GM18526 (cell line): ENCODE measurements around the gene RPP38.

Experiments
- POLR2A ChIP-seq: IDR thresholded peaks from 3 replicates; pipeline ENCODE4 v1.6.1; 2011; ENCODE audit not compliant: insufficient read length; ENCODE audit errors: extremely low read depth

The RPP38 gene

DNA sequence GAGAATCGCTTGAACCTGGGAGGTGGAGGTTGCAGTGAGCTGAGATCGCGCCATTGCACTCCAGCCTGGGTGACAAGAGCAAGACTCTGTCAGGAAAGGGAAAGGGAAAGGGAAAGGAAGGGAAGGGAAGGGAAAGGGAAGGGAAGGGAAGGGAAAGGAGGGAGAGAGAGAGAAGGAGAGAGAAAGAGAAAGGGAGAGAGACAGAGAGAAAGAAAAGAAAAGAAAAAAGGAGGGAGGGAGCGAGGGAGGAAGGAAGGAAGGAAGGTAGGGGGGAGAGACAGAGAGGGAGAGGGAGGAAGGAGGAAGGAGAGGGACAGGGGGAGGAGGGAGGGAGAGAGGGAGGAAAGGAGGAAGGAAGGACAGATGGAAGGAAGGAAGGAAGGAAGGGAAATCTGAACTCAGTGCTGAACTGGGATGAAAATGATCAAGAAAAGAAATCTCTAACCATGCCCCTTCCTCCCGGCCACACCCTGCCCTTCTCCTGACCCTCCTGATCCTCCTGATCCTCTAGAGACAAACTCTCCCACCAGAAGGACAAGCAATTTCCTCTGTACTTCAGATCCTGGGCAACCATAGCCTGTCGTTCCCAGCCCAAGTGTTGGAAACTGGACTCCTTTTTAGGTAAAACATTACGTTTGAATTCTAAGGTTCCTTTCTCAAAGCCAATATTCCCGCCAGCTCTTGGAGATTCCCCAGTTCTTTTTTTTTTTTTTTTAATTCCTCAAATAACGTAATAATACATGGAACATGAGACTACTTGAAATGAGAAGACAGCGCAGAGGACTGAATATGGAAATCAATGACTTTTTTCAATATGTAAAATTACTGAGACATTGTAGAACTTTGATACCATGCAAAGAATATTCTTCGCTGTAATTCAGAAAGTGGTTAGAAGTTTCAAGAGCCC lies 39.2 kb downstream of the RPP38 start:
- no peak for TF ChIP-seq POLR2A

DNA sequence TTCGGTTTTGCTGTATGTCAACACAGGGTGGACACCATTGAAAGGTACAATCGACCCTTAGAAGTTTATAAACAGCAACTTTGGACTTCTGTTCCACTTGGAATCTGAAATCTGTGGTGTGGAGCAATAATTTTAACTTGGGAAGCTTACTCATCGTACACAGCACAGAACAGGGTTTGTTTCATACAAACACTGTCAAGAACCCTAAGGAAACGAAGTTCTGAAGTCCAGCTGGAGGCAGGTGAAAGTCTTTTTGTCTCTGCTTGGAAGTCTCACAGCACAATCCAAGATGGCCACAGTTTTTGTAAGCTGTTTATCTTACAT lies 39.8 kb downstream of the RPP38 start:
- no peak for TF ChIP-seq POLR2A

DNA sequence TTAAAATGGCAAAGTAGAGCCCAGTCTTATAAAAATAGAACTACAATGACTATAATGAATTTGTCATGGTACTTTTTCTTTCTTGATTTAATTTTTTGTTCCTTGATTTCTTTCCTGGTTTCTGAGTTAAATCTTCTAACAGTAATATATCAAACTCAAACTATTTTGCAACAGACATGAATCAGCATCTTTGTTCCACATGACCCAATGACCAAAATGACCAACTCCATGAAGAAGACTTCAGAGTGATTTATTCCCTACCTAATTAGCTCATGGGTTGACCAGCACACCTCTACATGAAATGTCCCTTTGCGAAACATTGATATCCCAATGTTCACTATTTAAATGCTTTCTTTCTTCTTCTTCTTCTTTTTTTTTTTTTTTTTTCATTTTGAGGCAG lies 40.5 kb downstream of the RPP38 start:
- no peak for TF ChIP-seq POLR2A

DNA sequence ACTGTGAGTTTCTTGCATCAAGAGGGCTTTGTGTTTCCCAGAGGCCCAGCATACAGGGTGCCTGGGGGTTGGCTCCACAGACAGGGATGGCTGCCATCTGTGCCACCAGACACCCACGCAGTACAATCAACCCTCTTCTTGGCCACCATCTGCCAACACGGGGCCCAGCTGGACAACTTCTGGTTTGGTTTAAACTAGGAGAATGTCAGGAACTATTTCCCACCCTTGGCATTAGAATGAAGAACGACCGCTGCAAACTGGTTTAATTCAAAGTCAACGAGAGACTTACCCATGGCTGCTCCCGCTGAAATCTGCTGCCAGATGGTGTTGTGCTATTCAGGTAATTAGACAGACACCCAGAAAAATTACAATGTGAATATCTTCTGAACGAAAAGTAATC lies 43.5 kb downstream of the RPP38 start:
- no peak for TF ChIP-seq POLR2A

DNA sequence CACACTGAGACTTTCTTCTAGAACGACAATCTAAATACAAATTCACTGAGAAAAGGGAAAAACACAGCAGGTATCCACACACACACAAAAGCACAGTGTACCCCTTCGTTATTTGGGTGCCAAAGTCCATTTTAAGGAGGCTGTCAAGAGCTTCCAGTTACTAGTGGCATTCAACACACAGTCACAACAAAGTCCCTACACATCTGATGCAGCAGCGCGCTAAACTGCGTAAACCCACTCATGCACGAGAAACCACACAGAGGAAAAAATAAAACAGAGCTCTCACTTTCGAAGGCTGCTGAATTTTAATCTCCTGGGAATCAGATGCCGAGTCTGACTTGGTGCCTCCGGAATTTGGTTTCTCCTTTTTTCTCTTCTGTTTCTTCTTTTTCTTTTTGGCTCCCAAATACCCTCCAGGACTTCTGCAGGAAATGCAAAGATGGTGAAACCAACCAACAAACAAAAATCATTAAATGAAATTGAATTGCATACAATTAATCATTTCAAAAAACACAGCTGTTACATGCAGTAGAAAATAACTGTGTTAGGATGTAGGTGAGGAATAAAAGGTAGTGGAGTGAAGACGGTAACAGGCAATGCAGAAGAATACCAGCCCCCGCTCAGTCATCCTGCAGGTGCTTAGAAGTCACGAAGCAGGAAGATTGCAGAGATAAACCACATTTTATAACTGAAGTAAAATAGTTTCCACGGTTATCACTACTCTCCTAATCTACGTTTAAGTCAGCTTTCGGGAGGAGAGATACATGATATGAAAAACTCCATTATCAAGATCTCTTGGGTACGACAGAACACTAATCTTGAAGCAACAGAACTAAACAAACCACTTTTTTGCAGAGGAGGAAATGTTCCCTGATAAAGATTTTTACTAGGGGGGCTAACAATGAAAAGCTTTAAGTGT lies 44.2 kb downstream of the RPP38 start:
- no peak for TF ChIP-seq POLR2A

DNA sequence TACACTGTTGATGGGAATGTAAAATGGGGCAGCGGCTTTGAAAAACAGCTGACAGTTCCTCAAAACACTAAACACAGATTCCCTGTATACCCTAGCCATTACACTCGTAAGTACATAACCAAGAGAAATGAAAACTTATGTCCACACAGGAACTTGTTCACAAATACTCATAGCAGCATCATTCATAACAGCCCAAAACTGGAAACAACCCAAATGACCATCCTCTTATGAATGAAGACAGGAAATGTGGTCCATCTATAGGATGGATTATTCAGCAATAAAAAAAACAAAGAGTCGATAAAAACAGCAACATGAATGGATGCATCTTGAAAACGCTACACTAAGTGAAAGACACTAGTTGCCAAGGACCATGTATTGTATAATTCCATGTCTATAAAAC lies 47.6 kb downstream of the RPP38 start:
- TF ChIP-seq POLR2A, result no peak

DNA sequence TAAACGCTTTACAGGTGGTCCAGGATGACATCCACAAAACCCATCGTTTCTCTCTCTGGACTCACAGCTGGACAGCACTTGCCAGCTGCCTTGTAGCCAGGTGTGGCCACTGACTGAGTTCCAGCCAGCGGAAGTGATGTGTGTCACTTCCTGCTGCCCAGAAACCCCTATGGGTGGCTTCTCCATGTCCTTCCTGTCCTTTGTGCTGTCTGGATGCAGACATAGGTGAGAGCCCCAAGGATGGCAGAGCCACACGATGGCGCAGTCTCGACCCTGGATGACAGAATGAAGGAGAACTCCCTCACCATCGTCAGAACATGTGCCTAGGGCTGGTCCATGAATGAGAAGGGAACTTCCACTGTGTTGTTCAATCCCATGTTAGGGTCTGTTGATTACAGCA lies 49.2 kb downstream of the RPP38 start:
- TF ChIP-seq POLR2A, result no peak

DNA sequence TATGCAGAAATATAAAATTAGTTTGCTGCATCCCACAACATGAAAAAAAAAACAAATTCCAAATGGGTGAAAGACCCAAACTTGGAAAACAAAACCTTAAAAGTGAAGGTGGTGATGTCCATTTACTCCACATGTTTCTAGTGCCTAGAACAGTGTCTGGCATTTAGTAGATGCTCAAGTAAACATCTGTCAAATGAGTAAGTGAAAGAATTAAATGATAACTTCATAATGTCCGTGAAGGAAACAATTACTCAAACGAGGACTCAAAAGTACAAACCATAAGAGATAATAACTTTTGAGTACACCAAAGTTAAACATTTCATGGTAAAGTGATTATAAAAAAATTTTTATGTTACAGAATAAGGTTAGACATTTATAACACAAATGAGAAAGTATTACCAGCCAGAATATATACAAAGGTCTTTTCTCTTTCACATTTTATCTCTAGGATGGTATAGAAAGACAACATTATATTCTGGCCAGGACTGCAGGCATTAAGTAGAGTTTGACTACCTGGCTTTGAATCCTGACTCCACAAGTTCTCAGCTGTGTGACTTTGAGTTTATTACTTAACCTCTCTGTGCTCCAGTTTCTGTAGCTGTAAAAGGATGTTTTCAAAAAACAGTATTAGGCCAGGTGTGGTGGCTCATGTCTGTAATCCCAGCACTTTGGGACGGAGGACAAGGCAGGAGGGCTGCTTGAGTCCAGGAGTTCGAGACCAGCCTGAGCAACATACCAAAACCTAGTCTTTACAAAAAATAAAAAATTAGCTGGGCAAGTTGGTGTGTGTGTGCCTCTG lies 50.6 kb downstream of the RPP38 start:
- TF ChIP-seq POLR2A, result no peak

DNA sequence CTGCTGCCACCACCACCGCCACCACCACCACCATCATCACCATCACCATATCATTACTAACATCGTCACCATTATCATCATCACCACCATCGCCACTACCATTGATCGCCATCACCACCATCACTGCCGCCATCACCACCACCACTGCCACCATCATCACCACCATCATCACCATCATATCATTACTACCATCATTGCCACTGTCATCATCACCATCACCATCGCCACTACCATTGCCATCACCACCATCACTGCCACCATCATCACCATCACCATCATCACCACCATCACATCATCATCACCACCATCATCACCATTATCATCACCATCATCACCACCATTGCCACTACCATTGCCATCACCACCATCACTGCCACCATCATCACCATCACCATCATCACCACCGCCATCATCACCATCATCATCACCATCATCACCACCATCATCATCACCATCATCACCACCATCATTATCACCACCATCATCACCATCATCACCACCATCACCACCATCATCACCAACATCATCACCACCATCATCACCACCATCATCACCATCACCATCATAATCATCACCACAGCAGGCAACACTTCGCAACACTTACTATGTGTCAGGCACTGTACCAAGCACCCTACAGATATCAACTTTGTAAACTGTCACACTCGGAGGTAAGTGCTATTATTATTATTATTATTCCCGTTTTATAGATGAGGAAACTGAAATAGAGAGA lies 52.1 kb downstream of the RPP38 start:
- no peak for TF ChIP-seq POLR2A

DNA sequence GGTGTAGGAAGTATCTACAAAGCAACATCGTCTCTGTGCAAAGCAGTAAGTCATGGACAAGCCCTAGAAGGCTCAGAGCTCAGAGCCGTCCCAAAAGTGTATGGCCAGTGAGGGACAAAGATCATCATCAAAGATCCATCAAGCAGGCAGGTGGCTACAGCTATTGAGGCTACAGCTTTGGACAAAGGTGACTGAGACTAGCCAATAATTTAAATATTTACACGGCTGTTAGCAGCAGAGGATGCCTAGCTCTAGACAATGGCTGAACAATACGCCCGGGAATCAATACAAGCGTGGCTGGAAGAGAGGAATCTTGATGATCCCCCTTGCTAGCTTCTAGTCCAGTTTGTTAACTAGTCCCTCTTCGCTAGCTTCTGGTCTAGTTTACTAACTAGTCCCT lies 53.4 kb downstream of the RPP38 start:
- TF ChIP-seq POLR2A, result no peak

DNA sequence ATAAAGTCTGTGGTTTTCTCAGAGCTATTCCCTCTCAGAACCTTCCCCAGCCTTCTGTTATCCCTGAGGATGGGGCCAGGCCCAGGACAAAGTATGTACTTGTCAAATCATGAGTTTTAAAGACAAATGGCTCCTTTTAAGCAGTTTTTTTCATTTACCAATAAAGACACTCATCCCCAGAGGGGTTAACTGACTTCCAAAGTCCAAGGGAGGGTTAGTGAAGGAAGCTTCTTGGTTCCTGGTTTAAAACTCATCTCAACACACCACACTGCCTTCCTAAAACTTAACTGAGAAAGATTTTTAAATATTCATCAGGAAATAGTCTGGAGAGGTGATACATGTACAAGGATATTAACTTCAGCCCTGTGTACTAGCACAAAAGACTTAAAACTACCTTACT lies 55.4 kb downstream of the RPP38 start:
- no peak for TF ChIP-seq POLR2A
